GF-D8 (cell line): ENCODE data around the gene FRMD4A.
"Not testable (repeated sequence)": the region's sequence is repeated elsewhere in the genome, so short reads cannot be mapped to it uniquely, and the experiment has no call there.

Experiments used
- DNase-seq: peaks from one replicate; lab custom pipeline; 2025; lab: John Stamatoyannopoulos, UW

FRMD4A gene

GRCh38 chr10:13788320-13788600, 542.5 kb downstream of the FRMD4A start:
- DNase-seq = no peak

- DNase-seq = no peak
These were observed 543.7 kb downstream of the FRMD4A start for GRCh38 chr10:13787015-13787421.

- DNase-seq = no peak
These were observed 546.7 kb downstream of the FRMD4A start for GRCh38 chr10:13784067-13784466.

- DNase-seq = no peak
These were observed 551.0 kb downstream of the FRMD4A start for GRCh38 chr10:13779748-13780147.

GRCh38 chr10:13778693-13778960, 552.1 kb downstream of the FRMD4A start:
- not testable (repeated sequence) for DNase-seq

- DNase-seq = no peak
These were observed 553.8 kb downstream of the FRMD4A start for GRCh38 chr10:13776861-13777311.

- no peak for DNase-seq
These were observed 554.6 kb downstream of the FRMD4A start for GRCh38 chr10:13775786-13776775.

GRCh38 chr10:13774303-13774893, 556.3 kb downstream of the FRMD4A start:
- no peak for DNase-seq

- DNase-seq = no peak
These were observed 557.1 kb downstream of the FRMD4A start for GRCh38 chr10:13773496-13774170.

GRCh38 chr10:13773043-13773442, 557.7 kb downstream of the FRMD4A start:
- no peak for DNase-seq

- no peak for DNase-seq
These were observed 558.7 kb downstream of the FRMD4A start for GRCh38 chr10:13771992-13772391.

- DNase-seq = no peak
These were observed 559.8 kb downstream of the FRMD4A start for GRCh38 chr10:13770760-13771493.

GRCh38 chr10:13769946-13770345, 560.8 kb downstream of the FRMD4A start:
- DNase-seq = no peak

- no peak for DNase-seq
These were observed 563.0 kb downstream of the FRMD4A start for GRCh38 chr10:13767676-13768178.

- DNase-seq = not testable (repeated sequence)
These were observed 563.6 kb downstream of the FRMD4A start for GRCh38 chr10:13767148-13767547.

GRCh38 chr10:13765641-13766341, 564.9 kb downstream of the FRMD4A start:
- DNase-seq = no peak

- no peak for DNase-seq
These were observed 569.1 kb downstream of the FRMD4A start for GRCh38 chr10:13761490-13762091.

- no peak for DNase-seq
These were observed 571.6 kb downstream of the FRMD4A start for GRCh38 chr10:13759168-13759567.

GRCh38 chr10:13758756-13759155, 572.0 kb downstream of the FRMD4A start:
- DNase-seq = no peak

- no peak for DNase-seq
These were observed 572.4 kb downstream of the FRMD4A start for GRCh38 chr10:13758312-13758711.

- DNase-seq = no peak
These were observed 576.4 kb downstream of the FRMD4A start for GRCh38 chr10:13754277-13754676.
